ENCODE measurements around the gene RAB6D.
A peak's percentile ranks its signal among the peaks of the same experiment; 100 is the strongest.
"Not testable (repeated sequence)": the region's sequence is repeated elsewhere in the genome, so short reads cannot be mapped to it uniquely, and the experiment has no call there.

RAB6D gene

DNA sequence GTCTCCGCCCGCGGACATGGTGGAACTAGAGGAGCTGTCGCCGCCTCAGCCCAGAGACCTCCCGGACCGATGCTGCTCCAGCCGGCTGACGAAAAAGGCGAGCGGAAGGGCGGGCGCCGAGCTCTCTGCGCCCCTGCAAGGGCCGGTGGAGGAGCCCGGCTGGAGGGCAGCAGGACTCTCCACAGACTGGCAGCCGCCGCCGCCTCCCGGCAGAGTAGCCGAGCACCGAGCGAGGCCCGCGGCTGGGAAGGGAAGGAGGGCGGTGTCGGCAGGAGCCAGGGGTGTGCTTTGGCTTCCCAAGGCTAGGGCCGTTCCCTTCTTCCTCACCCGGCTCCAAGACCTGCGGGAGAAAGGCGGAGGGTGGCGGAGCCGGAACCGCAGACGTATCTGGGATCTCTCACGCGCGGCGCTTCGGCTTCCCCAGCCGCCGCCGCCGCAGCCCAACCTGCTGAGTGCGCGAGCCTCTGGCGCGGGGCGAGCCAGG, at the start of gene RAB6D:
TSS of gene RAB6D (minus strand) at position 466 of the 484 bp plus-strand sequence. CDS start at position 18, 448 bp downstream.
- not testable (repeated sequence) for DNase-seq

DNA sequence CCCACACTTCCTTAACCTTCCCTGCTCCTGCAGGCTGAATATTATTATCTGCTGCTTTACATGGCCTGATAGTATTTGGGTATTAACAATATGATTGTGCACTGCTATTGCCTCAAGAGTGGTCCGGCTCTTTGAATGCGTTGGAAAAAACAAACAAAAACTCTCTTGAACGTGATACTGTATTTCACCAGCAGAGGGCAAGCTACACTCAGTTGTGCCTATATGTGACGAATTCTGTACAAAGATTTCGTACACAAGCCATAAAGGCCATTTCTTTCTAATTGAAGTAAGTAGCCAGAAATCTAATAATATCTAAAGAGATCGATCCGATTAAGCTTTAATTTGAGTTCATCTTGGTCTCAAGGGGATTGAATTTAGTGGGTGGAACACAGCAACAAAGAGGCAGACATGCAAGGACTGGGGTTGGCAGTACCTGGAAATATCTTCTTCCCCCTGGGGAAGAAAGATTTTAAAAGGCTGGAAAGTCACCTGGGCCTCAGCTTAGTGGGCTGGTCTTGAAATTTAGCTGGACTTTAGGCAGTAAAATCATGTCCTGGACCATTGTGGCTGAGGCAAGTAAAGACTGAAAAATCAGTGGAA, 49.3 kb upstream of the RAB6D start:
- peak; percentile 5 for DNase-seq

DNA sequence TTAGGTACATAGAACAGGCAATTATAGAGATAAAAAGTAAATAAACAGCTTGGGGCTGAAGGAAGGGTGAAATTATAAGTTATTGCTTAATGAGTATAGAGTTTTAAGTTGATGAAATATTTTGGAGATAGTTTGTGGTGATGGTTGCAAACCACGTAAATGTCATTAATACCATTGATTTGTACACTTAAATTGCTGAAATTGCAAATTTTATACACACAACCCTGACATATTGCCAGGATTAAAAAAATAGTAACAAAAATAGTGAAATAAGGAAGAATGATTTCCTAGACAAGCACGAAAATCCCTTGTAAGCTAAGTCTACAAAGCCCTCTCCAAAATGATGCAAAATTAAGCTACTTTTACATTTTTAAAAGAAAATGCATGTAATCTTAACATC, 46.2 kb upstream of the RAB6D start:
- no peak for DNase-seq

DNA sequence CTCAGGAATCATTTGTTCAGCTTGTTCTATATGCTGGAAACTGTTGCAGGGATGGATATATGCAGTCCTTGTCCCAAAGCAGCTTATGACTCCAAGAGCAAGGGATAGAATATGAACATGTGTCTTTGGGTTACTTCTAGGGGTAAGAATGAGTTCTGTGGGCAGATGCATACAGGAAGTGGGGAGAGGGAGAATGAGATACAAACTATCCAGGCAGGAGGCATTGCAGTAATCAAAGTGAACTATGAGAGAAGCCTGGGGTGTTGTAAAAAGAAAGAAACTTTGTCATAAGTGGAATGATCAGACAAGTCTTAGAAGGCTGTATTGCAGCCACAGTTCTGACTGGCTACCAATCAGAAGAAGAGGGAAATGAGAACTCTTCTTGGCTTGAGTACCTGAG, 44.8 kb upstream of the RAB6D start:
- no peak for DNase-seq

DNA sequence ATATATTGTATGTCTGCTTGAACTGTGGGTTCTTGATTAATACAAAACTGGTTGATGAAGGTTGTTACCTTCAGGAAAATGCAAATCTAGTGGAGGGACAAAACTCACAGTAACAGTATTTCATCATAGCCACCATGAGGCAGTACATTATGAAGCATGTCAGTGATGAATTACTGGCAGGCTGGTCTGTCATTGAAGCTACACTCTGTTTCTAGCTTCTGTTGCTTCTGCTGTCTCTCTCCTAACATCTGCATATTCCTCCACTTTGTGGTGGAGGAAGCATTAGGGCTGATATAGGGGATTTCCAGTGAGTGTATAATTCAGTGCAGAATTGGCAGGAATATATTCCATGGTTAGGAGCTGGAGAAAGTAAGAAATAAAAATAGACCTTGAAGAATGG, 44.2 kb upstream of the RAB6D start:
- no peak for DNase-seq

DNA sequence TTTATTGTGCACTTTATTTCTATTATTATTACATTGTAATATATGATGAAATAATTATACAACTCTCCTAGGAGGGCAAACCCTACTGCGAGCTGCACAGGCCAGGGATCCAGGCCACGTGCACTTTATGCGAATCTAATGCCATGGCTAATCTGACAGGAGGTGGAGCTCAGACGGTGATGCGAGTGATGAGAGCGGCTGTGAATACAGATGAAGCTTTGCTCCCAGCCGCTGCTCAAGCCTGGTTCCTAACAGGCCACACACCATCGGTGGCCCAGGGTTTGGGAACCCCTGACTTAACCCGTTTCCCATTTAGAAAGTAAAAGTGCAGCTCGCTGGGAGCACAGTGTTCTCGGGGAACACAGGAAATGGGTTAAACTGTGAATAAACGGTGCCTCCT, 40.8 kb upstream of the RAB6D start:
- DNase-seq = no peak

DNA sequence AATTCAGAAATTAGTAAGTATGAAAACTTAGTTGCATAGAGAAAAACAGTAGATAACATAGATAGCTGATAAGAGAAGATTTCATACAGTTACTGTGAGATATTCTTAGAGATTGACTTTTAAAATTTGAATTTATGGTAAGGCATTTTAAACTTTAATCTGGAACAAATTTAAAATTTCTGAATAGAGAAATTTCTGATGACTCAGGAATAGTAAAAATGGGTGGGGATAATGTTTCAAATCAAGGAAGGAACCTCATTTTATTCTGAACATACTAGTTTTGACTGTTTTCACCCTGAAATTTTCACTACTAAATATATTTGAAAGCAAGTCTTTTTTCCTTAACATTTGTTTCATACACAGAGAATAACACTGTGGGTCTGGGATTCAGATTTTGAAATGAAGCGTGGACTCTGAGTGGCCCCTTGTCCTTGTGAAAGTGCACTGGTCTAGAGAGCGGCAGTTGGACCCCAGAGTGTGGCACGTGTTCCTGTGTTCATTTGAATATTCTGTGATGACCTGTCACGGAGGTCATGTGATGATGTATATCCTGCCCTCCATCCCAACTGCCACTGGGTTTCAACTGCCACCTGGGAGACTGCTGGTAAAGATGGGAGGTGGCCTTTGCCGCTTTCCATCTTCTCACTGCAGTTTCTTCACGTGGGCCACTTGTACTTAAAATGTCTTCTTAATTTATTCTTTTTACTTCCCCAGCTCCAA, 38.5 kb upstream of the RAB6D start:
- no peak for DNase-seq

DNA sequence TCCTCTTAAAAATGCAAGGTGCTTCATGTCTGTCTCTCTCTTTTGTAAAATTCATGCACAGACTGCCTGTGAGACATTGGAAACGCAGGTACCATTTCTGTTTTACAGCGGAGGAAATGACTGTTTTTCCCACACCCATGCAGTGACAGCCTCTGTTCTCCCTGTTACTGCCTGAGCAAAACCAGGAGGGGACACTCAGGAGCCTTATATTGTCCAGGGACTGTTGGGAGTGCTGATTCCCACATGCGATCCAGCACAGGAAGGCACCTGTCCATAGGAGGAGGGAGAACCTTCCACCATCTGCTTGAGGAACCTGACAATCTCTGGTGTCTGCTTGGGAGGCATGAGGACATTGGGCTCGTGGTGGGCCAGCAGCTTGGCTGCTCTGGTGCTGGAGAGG, 36.9 kb upstream of the RAB6D start:
- DNase-seq = no peak

DNA sequence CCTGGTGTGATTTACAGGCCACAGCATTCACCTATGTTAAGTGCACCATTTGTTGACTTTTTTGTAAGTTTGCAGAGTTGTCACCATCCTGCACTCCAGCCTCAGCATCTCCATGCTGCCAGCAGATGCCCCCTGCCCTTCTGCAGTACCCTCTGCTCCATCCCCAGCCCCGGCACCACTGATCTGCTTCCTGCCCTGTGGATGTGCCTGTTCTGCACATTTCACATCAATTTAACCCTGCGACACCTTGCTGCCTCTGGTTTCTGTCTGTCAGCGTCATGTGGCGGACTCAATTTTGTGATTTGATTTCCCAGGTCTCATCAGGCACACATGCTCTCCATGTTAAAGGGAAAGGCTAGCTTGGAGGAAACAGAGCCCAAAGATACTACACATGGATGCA, 36.5 kb upstream of the RAB6D start:
- DNase-seq = not testable (repeated sequence)

DNA sequence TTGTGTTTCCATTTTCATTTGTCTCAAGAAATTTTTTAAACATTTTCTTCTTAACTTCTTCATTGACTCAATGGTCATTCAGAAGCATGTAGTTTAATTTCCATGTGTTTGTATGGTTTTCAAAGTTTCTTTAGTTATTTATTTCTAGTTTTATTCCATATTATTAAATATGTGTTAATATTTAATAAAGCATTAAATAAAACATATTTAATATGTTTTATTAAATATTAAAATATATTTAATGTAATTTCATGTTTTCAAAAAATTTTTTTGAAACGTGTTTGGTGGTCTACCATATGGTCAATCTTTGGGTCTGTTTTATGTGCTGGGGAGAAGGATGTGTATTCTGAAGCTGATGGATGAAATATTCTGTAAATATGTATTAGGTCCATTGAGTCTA, 32.2 kb upstream of the RAB6D start:
- not testable (repeated sequence) for DNase-seq

DNA sequence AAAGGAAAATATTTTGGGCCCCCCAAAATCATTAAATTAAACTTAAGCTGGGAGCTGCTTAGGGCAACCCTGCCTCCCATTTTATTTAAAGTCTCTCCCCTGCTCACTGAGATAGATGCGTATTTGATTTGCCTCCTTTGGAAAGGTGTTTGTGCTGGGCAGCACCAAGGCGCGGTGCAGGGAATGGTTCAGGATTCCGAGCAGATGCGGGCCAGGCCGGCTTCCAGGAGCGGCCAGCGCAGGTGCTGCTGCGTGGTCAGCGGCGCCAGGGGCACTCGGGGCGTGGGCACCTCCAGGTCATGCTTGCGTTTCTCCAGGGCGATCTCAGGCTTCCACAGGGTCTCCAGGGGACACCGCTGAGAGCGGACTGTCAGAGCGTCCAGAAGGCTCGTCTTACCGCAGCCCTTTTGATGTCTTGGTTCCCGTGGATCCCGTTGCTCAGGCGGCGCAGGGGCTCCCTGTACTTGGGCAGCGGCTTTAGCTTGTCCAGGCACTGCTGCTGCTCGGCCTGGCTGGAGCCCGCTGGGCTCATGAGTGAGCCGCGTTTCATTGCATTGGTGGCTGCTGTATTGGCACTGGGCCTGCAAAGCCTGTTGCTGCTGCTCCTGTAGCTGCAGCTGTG, 31.2 kb upstream of the RAB6D start:
- DNase-seq = not testable (repeated sequence)

DNA sequence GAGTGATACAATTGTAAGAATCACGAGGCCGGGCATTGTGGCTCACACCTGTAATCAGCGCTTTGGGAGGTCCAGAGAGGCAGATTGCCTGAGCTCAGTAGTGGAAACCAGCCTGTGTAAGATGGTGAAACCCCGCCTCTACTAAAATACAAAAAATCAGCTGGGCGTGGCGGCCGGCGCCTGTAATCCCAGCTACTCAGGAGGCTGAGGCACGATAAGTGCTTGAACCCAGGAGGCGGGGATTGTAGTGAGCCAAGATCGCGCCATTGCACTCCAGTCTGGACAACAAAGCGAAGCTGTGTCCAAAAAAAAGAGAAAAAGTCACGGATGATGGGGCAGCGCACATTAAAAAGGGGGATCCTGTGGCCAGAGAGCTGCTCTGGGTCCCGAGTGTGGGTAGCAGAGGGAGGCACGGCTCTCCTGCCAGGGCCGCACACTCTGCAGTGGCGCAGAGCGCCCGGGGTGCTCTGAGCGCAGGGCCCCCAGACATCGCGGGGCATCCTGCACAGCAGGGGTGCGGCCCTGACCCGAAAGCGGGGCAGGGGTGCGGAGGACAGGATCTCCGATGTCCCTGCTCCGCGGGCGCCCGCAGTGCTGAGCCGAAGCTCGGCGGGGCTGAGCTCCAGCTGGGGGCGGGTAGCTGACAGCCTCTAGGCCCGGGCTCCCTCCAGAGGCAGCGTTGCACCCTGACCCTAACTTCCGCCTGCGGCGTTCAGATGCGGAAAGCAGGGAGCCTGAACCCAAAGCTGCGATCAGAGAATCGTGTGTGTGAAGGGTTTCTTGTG, 30.4 kb upstream of the RAB6D start:
- DNase-seq = no peak

DNA sequence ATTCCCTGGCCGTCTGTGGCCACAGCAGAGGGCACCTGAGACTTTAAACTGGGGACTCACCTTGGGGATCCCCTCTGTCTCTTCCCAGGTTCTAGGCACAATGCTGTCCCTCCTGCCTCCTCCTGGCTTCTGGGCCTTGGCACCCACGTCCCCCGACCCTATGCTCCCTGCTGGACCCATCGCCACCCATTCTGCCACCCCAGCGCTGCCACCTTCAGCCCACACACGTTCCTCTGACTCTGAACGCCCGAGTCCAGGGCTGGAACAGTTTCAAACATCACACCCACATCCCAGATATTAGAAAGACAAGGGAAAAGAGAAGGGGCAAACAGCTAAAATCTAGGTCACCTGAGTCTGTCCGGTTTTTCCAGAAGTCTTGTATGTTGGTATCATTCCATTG, 28.0 kb upstream of the RAB6D start:
- DNase-seq = not testable (repeated sequence)

DNA sequence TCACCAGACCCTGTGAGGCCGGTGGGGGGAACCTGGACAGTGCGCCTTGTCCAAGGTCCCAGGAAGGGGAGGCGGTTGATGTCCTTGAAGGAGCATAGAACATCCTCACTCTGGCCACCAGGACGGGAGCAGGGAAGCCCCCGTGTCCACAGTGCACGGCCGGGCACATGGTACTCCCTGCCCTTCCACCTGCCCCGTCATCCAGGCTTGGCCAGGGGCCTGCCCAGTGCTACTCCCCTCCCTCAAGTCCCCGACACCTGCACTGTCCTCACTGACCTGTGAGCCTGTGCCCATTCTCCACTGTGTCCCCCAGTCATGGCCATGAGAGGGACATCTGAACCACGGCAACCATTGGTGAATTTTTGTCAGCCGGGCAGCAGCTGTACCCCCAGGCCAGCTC, 27.5 kb upstream of the RAB6D start:
- not testable (repeated sequence) for DNase-seq

DNA sequence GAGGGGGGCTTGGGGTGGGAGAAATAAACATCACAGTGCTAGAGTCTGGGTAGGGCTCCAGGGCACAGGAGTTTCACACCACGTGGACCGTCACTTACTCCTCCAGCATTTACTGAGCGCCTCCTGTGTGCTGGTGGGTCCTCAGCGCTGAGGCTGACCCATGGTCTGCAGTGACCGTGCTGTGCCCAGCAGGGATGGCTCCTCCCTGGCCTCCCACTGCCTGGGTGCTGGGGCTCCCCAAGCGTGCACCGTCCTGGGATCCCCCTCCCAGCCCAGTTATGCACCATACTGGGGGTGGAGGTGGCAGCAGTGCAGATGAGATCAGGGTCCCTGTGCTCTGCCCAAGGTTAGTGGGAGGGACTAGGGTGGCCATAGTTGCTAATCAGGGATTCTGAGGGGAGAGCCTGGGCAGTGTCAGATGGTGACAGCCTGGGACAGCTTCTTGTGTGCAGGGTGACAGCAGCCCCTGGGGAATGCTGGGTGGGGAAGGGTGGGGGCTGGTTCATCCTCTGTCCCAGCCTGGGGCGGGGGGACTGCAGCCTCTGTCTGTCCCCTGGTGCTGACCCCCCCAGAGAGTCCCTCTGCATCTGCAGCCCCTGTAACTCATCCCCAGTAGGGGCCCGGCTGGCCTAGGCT, 26.6 kb upstream of the RAB6D start:
- DNase-seq = not testable (repeated sequence)

DNA sequence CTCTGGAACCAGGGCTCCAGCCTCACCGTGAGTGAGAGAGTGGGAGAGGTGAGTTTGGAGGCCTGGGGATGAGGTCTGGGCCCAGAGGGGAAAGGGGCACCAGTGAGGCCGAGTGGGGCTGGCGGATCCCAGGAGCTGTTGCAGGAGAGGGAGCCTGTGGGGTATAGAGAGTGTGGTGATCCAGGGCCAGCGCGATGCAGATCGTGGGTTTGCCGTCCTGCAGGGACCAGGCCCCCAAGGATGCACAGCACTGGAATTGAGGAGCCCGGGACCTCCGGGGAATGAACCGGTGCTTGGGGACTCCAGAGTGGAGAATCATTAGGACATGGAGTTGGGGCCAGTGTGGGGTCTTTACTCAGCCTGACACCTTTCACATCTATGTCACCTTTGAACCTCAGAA, 25.7 kb upstream of the RAB6D start:
- no peak for DNase-seq

DNA sequence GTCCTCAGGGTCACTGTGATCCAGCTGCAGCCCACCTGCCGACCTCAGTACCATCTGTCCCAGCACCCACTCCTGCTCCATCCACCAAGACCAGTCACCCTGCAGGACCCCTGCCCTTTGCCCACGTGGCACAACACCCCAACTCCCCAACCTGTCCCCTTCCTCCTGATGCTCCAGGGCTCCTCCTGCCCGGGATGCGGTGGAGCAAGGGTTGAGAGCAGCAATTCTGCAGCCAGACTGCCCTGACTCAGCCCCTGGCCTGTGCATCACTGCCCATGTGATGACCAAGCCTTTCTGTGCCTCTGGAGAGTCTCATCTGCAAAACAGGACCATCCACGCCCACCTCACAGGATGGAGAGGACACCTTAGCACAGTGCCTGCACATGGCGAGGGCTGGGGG, 24.9 kb upstream of the RAB6D start:
- not testable (repeated sequence) for DNase-seq

DNA sequence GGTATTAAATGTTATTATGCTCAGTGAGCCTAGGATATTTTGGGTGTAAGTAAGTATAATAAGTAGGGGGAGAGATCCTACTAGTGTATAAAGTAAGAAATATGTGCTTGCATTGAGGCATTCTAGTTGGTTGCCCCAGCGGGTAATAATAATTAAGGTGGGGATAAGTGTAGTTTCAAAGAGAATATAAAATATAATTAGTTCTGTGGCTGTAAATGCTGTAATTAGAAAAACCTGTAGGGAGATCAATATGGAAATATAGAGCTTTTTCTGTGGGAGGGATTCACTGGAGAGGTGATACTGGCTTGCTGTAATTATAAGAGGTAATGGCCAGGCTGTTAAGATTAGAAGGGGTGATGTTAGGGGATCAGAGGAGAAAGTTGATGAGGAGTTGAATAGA, 9.1 kb upstream of the RAB6D start:
- DNase-seq = not testable (repeated sequence)

DNA sequence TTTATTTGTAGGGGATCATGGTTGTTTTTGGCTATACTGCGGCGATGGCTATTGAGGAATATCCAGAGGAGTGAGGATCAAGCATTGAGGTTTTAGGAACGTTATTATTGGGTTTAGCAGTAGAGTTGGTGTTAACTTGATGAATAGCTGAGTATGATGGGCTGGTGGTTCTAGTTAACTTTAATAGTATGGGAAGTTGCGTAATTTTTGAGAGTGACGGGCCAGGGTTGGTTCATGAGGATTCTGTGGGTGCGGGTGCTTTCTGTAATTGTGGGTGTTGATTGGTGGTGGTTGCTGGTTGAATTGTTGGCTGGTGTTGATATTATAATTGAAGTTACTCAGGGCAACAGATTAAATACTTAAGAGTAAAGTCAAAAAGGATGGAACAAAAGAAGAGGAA, 6.0 kb upstream of the RAB6D start:
- no peak for DNase-seq

DNA sequence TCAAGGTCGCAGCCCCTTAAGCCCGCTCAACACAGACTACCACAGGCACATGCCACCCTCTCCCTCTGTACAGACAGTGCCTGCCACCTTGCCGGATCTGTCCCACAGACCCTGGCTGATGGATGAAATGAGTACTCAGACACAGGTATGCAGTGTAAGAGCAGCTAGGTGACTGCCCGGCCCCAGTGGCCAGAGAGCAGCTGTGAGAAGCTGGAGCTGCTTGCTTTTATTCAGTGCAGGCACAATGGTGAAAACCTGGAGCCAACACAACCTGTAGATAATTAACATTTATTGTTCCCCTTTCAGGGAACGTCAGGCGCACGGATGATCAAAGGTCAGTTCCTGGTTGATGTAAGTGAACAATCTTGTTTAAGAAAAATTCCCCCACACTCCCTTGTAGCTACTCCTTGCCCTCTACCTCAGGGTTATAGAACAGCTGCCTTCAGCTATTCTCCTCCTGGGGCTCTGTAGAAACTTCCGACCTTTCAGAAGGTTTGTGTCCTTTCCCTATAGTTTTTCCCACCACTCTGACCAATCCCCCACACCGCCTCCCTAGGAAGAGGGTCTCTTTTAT, 4.6 kb upstream of the RAB6D start:
- DNase-seq = not testable (repeated sequence)

DNA sequence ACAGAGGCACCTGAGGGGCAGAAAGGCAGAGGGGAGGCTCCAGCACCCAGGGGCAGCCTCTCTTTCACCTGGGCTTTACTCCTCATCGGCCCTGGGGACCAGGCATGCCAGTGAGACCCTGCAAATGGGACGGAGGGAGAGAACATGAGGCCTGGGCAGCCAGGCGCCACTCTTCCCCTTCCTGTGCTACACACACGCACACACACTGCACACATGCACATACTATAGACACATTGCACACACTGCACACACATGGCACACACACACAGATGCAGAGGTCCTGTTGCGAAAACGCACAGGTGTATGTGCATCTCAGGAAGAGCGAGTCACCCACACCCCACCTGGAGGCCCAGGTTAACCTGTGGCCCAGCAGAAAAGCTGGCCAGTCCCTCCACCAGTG, 3.4 kb upstream of the RAB6D start:
- no peak for DNase-seq

DNA sequence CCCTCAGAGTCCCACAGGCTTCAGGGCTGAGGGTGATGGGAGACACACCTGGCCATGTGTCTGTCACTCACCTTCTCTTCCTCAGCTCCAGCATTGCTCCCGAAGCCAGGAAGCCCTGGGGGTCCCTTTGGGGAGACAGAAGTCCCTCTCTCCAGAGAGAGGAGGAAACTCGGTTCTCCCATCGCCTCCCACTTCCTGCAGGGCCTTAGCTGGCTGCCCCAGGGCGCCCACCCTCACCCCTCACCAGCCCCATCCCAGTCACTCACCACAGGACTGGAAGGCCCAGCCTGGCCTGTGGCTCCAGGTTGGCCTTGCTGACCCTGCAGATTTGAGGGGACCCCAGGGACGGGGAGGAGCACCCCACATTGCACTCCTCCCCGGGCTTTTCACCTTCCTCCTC, 2.7 kb upstream of the RAB6D start:
- DNase-seq = no peak

DNA sequence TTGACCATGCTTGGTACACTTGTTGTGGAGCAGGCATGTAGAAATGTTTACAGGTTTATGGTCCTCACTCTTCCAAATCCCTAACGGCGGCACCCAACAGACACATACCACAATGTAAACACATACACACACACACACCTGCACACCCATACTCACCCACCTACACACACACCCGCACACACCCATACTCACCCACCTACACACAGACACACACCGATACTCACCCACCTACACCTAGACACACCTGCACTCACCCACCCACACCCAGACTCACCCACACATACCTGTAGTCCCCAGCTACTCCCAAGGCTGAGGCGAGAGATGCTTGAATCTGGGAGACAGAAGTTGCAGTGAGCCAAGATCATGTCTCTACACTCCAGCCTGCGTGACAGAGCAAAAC, 1.5 kb upstream of the RAB6D start:
- no peak for DNase-seq

All from amniotic stem cell (primary cell).